ENCODE results near the gene CCDC89. TPM values are rescaled to one million over a fixed set of nuclear protein-coding genes. Genes with fewer than 3 reads are reported as not detected.

CCDC89 gene
- polyA plus RNA-seq (2013), result not detected

- no peaks in the 10 kb centered on the region for H3K27me3 ChIP-seq (replicated peaks in 2 of 5; ENCODE audit: control insufficient read depth in 4 of 5, insufficient read depth in 5 of 5, low read length in 4 of 5)
- no peak within 1 kb of the TSS for H3K27ac ChIP-seq (ENCODE audit: insufficient read depth in 1 of 2, low read depth in 1 of 2, low read length in 2 of 2, poor library complexity in 1 of 2, severe bottlenecking in 2 of 2)
- H3K9me3 ChIP-seq (ENCODE audit: control extremely low read depth in 1 of 5, control insufficient read depth in 4 of 5, insufficient read depth in 2 of 5, low read depth in 1 of 5, low read length in 4 of 5), result no peaks in the 10 kb centered on the region
- POLR2A ChIA-PET, result no interaction called here
- peaks cover 0 to 6% (median 4%) of the 10 kb centered on the region in 4 experiments for H3K4me1 ChIP-seq (ENCODE audit: control extremely low read depth in 1 of 4, control insufficient read depth in 4 of 4, insufficient read depth in 4 of 4, low read length in 3 of 4)
- DNase-seq, result no peak
- no peak within 1 kb of the TSS for H3K4me3 ChIP-seq (ENCODE audit: control insufficient read depth in 1 of 7, extremely low read depth in 1 of 7, insufficient read depth in 4 of 7, low read depth in 2 of 7, low read length in 6 of 7)
- H3K36me3 ChIP-seq (ENCODE audit: control insufficient read depth in 4 of 4, insufficient read depth in 4 of 4, low read length in 3 of 4), result peaks cover 0 to under 1% (median 0%) of the 10 kb centered on the region in 4 experiments
- CTCF ChIA-PET, result interaction anchor here (0.6 to 2.9 kb wide), 7 partner anchors 10 to 1138 kb away, joined by 3 to 15 read pairs (median 3); no protein-coding TSS in a partner anchor
- WGBS (ENCODE audit: insufficient coverage), result 97% methylated on average over 13 of the region's 13 CpGs
Observed at GRCh38 chr11:85685820-85686459, at the start of gene CCDC89. Gene CCDC89, minus strand, starts transcription at chr11:85686195. Its CDS starts 65 bp downstream, at chr11:85686130.

- Histone ChIP-seq H3K4me3 (ENCODE audit: control insufficient read depth in 1 of 7, extremely low read depth in 1 of 7, insufficient read depth in 4 of 7, low read depth in 2 of 7, low read length in 6 of 7) (no peak overlapping the region), H3K27ac (ENCODE audit: insufficient read depth in 1 of 2, low read depth in 1 of 2, low read length in 2 of 2, poor library complexity in 1 of 2, severe bottlenecking in 2 of 2) (no peak overlapping the region), H3K27me3 (replicated peaks in 2 of 5; ENCODE audit: control insufficient read depth in 4 of 5, insufficient read depth in 5 of 5, low read length in 4 of 5) (no peaks in the 10 kb centered on the region), H3K9me3 (ENCODE audit: control extremely low read depth in 1 of 5, control insufficient read depth in 4 of 5, insufficient read depth in 2 of 5, low read depth in 1 of 5, low read length in 4 of 5) (no peaks in the 10 kb centered on the region), H3K4me1 (ENCODE audit: control extremely low read depth in 1 of 4, control insufficient read depth in 4 of 4, insufficient read depth in 4 of 4, low read length in 3 of 4) (peaks cover 5 to 7% (median 7%) of the 10 kb centered on the region in 4 experiments), H3K36me3 (ENCODE audit: control insufficient read depth in 4 of 4, insufficient read depth in 4 of 4, low read length in 3 of 4) (peaks cover 0 to 5% (median 0%) of the 10 kb centered on the region in 4 experiments)
- no peak for DNase-seq
- ChIA-PET POLR2A (no interaction called here), CTCF (no interaction called here)
Observed at GRCh38 chr11:85732965-85733364, 47.0 kb upstream of the CCDC89 start.

GRCh38 chr11:85726381-85726780, 40.4 kb upstream of the CCDC89 start:
- ChIA-PET CTCF (interaction anchor here (0.9 to 1.4 kb wide), 2 partner anchors 13 to 27 kb away, joined by 3 read pairs; no protein-coding TSS in a partner anchor), POLR2A (no interaction called here)
- peaks cover 0 to 5% (median 0%) of the 10 kb centered on the region in 4 experiments for H3K36me3 ChIP-seq (ENCODE audit: control insufficient read depth in 4 of 4, insufficient read depth in 4 of 4, low read length in 3 of 4)
- no peaks in the 10 kb centered on the region for H3K27me3 ChIP-seq (replicated peaks in 2 of 5; ENCODE audit: control insufficient read depth in 4 of 5, insufficient read depth in 5 of 5, low read length in 4 of 5)
- DNase-seq, result no peak
- H3K9me3 ChIP-seq (ENCODE audit: control extremely low read depth in 1 of 5, control insufficient read depth in 4 of 5, insufficient read depth in 2 of 5, low read depth in 1 of 5, low read length in 4 of 5), result no peaks in the 10 kb centered on the region
- no peak overlapping the region for H3K4me3 ChIP-seq (ENCODE audit: control insufficient read depth in 1 of 7, extremely low read depth in 1 of 7, insufficient read depth in 4 of 7, low read depth in 2 of 7, low read length in 6 of 7)
- H3K4me1 ChIP-seq (ENCODE audit: control extremely low read depth in 1 of 4, control insufficient read depth in 4 of 4, insufficient read depth in 4 of 4, low read length in 3 of 4), result no peaks in the 10 kb centered on the region
- H3K27ac ChIP-seq (ENCODE audit: insufficient read depth in 1 of 2, low read depth in 1 of 2, low read length in 2 of 2, poor library complexity in 1 of 2, severe bottlenecking in 2 of 2), result no peak overlapping the region
- WGBS (ENCODE audit: insufficient coverage), result 100% methylated on average over 3 of the region's 3 CpGs

DNA sequence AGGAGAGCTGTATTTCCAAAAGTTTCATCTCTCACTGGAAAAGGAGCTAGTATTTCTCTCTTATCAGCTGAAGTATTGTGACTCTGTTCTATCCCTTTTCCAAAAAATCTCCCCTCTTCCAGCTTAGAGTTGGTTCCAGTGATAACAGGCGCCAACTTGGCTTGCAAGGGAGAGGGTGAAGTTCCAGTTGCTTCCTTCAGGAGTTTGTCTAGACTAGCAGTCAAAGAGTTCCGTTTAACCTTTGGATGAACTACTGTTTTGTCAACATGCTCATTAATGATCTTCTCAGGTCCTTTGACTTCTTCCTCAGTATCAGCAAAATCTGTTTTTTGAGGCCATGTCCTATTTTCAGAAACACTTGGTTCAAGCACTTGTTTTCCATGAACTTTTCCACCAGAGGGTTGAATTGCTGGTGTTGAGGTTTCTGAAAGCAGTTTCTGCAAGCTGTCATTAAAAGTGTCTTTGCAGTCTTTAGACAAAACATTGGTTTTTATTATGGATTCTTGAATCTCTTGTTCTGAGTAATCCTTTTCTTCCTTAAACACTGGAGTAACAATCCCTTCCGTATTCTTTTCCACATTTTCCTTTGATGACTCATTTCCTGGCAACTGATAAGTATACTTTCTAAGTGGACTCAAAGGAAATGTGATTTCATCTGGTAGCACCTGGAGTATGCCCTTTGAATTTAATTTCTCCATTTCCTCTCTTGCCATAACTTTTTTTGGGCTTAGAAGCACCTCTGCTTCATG, 39.7 kb upstream of the CCDC89 start:
- CTCF ChIA-PET, result interaction anchor here (0.9 to 1.4 kb wide), 3 partner anchors 12 to 28 kb away, joined by 3 read pairs; no protein-coding TSS in a partner anchor
- POLR2A ChIA-PET, result no interaction called here
- Histone ChIP-seq H3K36me3 (ENCODE audit: control insufficient read depth in 4 of 4, insufficient read depth in 4 of 4, low read length in 3 of 4) (peaks cover 0 to 5% (median 0%) of the 10 kb centered on the region in 4 experiments), H3K27me3 (replicated peaks in 2 of 5; ENCODE audit: control insufficient read depth in 4 of 5, insufficient read depth in 5 of 5, low read length in 4 of 5) (no peaks in the 10 kb centered on the region), H3K4me1 (ENCODE audit: control extremely low read depth in 1 of 4, control insufficient read depth in 4 of 4, insufficient read depth in 4 of 4, low read length in 3 of 4) (no peaks in the 10 kb centered on the region), H3K4me3 (ENCODE audit: control insufficient read depth in 1 of 7, extremely low read depth in 1 of 7, insufficient read depth in 4 of 7, low read depth in 2 of 7, low read length in 6 of 7) (no peak overlapping the region), H3K27ac (ENCODE audit: insufficient read depth in 1 of 2, low read depth in 1 of 2, low read length in 2 of 2, poor library complexity in 1 of 2, severe bottlenecking in 2 of 2) (no peak overlapping the region), H3K9me3 (ENCODE audit: control extremely low read depth in 1 of 5, control insufficient read depth in 4 of 5, insufficient read depth in 2 of 5, low read depth in 1 of 5, low read length in 4 of 5) (no peaks in the 10 kb centered on the region)
- DNase-seq, result no peak
- 100% methylated on average over 2 of the region's 3 CpGs for WGBS (ENCODE audit: insufficient coverage)

GRCh38 chr11:85724748-85725465, 38.9 kb upstream of the CCDC89 start:
- no peaks in the 10 kb centered on the region for H3K9me3 ChIP-seq (ENCODE audit: control extremely low read depth in 1 of 5, control insufficient read depth in 4 of 5, insufficient read depth in 2 of 5, low read depth in 1 of 5, low read length in 4 of 5)
- H3K4me3 ChIP-seq (ENCODE audit: control insufficient read depth in 1 of 7, extremely low read depth in 1 of 7, insufficient read depth in 4 of 7, low read depth in 2 of 7, low read length in 6 of 7), result no peak overlapping the region
- H3K36me3 ChIP-seq (ENCODE audit: control insufficient read depth in 4 of 4, insufficient read depth in 4 of 4, low read length in 3 of 4), result peaks cover 0 to 5% (median 0%) of the 10 kb centered on the region in 4 experiments
- H3K27ac ChIP-seq (ENCODE audit: insufficient read depth in 1 of 2, low read depth in 1 of 2, low read length in 2 of 2, poor library complexity in 1 of 2, severe bottlenecking in 2 of 2), result no peak overlapping the region
- POLR2A ChIA-PET, result no interaction called here
- 100% methylated on average over 2 of the region's 6 CpGs for WGBS (ENCODE audit: insufficient coverage)
- no peaks in the 10 kb centered on the region for H3K27me3 ChIP-seq (replicated peaks in 2 of 5; ENCODE audit: control insufficient read depth in 4 of 5, insufficient read depth in 5 of 5, low read length in 4 of 5)
- CTCF ChIA-PET, result interaction anchor here (1.2 kb wide), 1 partner anchor 21 kb away, joined by 3 read pairs; no protein-coding TSS in a partner anchor
- H3K4me1 ChIP-seq (ENCODE audit: control extremely low read depth in 1 of 4, control insufficient read depth in 4 of 4, insufficient read depth in 4 of 4, low read length in 3 of 4), result no peaks in the 10 kb centered on the region
- DNase-seq, result no peak

DNA sequence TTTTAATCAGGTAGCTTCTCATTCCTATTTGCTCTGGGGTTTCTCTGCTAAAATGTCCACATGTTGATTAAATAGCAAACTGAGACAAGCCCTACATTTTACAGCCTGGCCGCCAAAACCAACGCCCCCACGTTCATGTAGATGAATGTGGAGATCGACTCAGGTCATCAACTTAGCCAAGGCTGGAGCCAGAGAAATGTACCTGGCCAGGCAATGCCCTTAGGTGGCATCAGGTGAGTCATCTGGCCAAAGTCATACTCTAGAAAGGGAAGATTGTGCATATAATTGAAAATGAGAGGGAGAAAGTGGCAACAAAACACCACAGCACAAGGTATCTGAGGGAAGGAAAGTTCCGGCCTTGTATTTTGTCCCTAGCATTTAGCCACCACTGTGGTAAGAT, 37.1 kb upstream of the CCDC89 start:
- no peak for DNase-seq
- Histone ChIP-seq H3K27ac (ENCODE audit: insufficient read depth in 1 of 2, low read depth in 1 of 2, low read length in 2 of 2, poor library complexity in 1 of 2, severe bottlenecking in 2 of 2) (no peak overlapping the region), H3K36me3 (ENCODE audit: control insufficient read depth in 4 of 4, insufficient read depth in 4 of 4, low read length in 3 of 4) (peaks cover 0 to 5% (median 0%) of the 10 kb centered on the region in 4 experiments), H3K4me3 (ENCODE audit: control insufficient read depth in 1 of 7, extremely low read depth in 1 of 7, insufficient read depth in 4 of 7, low read depth in 2 of 7, low read length in 6 of 7) (no peak overlapping the region), H3K27me3 (replicated peaks in 2 of 5; ENCODE audit: control insufficient read depth in 4 of 5, insufficient read depth in 5 of 5, low read length in 4 of 5) (no peaks in the 10 kb centered on the region), H3K9me3 (ENCODE audit: control extremely low read depth in 1 of 5, control insufficient read depth in 4 of 5, insufficient read depth in 2 of 5, low read depth in 1 of 5, low read length in 4 of 5) (no peaks in the 10 kb centered on the region), H3K4me1 (ENCODE audit: control extremely low read depth in 1 of 4, control insufficient read depth in 4 of 4, insufficient read depth in 4 of 4, low read length in 3 of 4) (no peaks in the 10 kb centered on the region)
- POLR2A ChIA-PET, result no interaction called here
- 97% methylated on average over 5 of the region's 5 CpGs for WGBS (ENCODE audit: insufficient coverage)
- CTCF ChIA-PET, result interaction anchor here (1.0 kb wide), 1 partner anchor 16 kb away, joined by 3 read pairs; no protein-coding TSS in a partner anchor
